ENCODE measurements around the gene MDFIC.

The MDFIC gene

DNA sequence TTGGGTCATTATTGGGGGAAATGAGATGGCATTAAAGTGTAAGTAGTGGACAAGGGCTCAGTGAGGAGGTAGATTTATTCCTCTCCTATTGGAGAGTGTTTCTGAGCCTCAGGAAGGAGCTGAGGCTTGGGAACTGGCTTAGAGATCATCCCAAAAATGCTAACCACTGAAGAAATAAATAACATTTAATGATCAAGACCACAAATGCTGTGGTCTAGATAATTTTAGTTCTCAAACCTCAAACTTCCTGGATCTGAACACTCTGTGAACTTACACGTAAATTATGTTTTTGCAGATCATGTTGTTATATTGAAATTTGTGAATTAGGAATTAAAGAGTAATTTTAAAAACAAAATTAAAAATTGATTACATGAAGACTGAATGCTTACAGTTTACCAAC, 27.3 kb downstream of the MDFIC start:
- in situ Hi-C loops (cut with MboI; ENCODE audit: low sequenced_read_pairs) = no loop called here

- in situ Hi-C loops (cut with MboI; ENCODE audit: low sequenced_read_pairs) = no loop called here
These were observed 30.4 kb downstream of the MDFIC start for GRCh38 chr7:114952296-114952695.

GRCh38 chr7:114953724-114954123, 31.8 kb downstream of the MDFIC start:
- in situ Hi-C loops (cut with MboI; ENCODE audit: low sequenced_read_pairs) = no loop called here

DNA sequence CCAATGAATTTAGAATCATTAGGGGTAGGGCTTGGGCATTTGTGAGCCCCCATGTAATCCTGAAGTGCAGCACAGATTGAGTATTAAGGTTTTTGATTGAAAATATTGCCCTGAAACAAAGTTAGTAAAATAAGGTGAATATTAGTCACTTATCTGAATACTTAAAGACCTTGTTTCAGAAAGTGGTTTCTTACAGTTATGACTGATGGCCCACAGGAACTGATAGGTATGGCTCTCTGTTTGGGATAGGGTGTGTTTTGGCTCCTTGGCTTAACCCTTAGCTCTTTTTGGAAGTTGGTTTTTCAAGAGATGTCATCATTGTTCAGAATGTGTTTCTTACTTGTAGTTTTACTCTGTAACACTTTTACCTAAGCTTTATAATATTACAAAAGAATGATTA, 34.8 kb downstream of the MDFIC start:
- in situ Hi-C loops (cut with MboI; ENCODE audit: low sequenced_read_pairs) = no loop called here

DNA sequence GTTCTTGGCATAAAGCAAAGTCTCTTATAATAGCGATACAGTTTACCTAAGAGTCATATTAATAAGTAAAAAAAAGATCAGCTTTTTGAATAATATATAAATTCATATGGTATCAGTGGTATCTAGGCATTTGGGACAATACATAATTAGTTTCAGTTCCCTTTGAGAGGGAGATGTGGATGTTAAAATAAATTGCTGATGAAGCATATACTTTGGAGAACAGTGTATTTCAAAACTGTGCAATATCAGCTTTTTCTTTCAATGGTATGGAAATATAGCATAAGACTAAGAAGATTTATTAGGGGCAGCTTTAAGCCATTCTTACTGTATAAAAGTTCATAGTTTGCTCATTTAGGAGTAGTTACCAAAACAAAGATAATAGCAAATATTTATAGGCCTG, 35.5 kb downstream of the MDFIC start:
- in situ Hi-C loops (cut with MboI; ENCODE audit: low sequenced_read_pairs) = no loop called here

GRCh38 chr7:114959931-114960330, 38.0 kb downstream of the MDFIC start:
- in situ Hi-C loops (cut with MboI; ENCODE audit: low sequenced_read_pairs) = no loop called here

- in situ Hi-C loops (cut with MboI; ENCODE audit: low sequenced_read_pairs) = no loop called here
These were observed 40.5 kb downstream of the MDFIC start for GRCh38 chr7:114962441-114962840.

DNA sequence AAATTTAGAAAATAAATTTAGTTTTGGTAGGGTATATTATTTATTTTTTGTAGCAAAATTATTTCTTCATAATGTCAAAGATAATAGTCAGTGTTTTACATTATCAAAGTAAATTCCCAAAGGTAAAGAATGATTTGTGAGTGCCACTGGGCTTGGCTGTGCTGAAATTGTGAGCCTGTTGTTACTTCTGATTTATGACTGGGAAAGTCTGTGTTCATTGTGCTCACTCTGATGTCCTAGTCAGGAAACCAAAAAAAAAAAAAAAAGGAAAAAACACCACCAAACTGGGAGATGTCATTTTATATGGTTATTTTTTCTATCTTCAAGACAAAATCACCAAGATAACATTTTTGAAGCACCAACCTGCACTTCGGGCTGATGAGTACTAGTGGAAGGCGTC, 44.3 kb downstream of the MDFIC start:
- in situ Hi-C loops (cut with MboI; ENCODE audit: low sequenced_read_pairs) = no loop called here

DNA sequence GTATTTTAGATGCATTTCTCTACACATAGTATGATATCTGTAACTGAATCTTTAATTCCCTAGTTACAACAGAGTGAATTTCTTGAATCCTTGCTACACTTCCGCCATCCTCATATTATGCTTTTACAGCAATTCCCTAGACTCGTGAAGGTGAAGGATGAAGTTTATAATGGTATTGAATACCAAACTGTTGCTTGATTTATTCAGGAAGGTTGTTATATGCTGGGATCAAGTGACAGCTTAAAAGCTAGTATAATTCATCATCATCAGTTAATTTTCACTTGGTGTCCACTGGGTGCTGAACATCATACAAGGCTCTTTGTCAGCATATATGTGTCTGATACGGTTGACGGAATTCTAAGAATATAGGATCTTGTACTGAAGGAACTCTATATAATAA, 47.2 kb downstream of the MDFIC start:
- in situ Hi-C loops (cut with MboI; ENCODE audit: low sequenced_read_pairs) = no loop called here

- in situ Hi-C loops (cut with MboI; ENCODE audit: low sequenced_read_pairs) = no loop called here
These were observed 48.4 kb downstream of the MDFIC start for GRCh38 chr7:114970308-114970707.

DNA sequence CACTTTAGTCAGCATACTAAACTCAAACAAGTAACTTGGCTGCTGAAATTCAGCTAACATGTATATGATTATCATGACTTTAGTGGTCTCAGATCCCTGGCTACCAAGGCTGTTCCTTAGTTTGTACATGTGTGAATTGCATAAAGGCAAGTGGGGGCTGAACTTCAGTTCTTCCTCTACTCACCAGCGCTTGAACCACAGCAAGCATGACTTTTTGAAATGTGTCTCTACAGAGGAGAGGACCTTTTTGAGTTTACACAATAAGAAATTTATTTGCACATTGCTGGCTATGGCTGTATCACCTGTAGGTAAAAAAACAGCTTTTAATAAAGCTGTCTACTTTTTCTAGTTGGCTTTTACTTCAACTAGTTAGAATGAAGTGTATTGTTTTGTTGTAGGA, 48.8 kb downstream of the MDFIC start:
- in situ Hi-C loops (cut with MboI; ENCODE audit: low sequenced_read_pairs) = no loop called here

DNA sequence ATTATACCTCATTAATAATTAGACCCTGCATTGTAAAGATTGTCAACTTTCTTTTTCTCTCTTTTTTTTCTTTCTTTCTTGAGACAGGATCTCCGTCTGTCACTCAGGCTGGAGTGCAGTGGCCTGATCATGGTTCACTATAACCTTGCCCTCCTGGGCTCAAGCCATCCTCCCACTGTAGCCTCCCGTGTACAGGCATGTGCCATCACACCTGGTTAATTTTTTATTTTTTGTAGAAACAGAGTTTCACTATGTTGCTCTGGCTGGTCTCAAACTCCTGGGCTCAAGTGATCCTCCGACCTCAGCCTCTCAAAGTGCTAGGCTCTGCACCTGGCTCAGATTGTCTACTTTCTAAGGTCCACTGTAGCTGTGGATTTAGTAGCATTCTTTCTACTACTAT, 50.7 kb downstream of the MDFIC start:
- in situ Hi-C loops (cut with MboI; ENCODE audit: low sequenced_read_pairs) = no loop called here

GRCh38 chr7:114973147-114973546, 51.3 kb downstream of the MDFIC start:
- in situ Hi-C loops (cut with MboI; ENCODE audit: low sequenced_read_pairs) = no loop called here

DNA sequence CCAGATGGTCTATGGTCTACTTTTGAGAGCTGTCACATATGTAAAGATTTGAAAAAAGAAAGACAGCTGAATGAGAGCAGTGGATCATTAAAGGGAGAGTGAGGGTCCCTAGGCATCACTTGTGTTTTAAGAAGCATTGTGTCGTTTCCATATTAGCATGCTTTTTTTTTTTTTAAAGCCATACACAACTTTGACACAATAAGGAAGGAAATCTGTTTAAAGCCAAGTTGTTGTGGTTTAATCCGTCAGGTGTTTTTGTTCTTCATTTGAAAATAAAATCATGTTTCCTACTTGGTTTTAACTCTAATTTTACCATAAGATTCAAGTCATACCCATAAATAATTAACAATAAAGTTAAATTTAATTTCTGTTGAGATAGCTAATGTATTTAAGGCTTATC, 53.5 kb downstream of the MDFIC start:
- in situ Hi-C loops (cut with MboI; ENCODE audit: low sequenced_read_pairs) = no loop called here

DNA sequence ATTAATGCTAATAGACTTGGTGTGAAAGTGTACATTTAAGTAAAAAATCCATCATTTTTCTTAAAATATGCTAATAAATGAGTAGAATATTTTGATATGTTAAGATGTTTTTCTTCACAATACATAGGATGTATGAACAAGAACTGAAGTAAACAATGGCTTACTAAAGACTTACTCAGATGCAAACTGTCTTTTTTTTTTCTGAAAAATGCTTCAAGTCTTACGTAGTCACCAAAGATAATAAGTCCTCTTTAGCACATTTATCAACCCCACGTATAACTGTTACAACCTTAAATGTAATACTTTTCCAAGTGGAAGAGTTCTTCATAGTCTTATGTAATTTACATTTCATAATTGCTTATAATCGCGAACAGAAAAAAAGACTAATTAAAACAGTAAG, 54.8 kb downstream of the MDFIC start:
- in situ Hi-C loops (cut with MboI; ENCODE audit: low sequenced_read_pairs) = no loop called here

DNA sequence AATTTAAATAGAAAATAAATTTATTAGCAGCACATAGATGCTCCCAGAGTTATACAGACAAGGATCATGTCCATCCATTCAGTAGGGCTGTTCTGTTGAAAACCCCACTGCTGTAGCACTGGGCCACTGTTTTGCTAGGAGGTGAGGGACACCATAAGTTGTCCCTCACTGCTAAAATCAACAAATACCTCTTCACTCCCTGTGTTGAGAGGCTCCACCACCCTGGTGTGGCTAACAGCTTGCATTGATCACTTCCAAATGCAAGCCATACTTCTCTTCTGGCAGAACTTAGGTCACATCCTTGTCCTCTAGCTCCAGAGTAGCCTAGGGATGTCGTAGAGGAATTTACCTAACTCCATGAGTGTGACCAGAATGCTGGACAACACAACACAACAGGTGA, 55.4 kb downstream of the MDFIC start:
- in situ Hi-C loops (cut with MboI; ENCODE audit: low sequenced_read_pairs) = no loop called here

DNA sequence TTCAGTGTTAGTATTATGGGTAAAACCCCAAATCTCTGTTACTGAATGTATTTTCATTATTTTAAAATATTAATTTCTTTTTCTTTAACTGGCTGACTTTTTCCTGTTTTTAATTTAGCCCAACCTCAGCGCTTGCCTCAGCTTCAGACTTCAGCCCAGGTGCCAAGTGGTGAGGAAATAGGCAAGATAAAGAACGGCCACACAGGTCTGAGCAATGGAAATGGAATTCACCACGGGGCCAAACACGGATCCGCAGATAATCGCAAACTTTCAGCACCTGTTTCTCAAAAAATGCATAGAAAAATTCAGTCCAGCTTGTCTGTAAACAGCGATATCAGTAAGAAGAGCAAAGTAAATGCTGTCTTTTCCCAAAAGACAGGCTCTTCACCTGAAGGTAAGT, 57.5 kb downstream of the MDFIC start:
- in situ Hi-C loops (cut with MboI; ENCODE audit: low sequenced_read_pairs) = no loop called here

- in situ Hi-C loops (cut with MboI; ENCODE audit: low sequenced_read_pairs) = no loop called here
These were observed 58.1 kb downstream of the MDFIC start for GRCh38 chr7:114979803-114980507.

- in situ Hi-C loops (cut with MboI; ENCODE audit: low sequenced_read_pairs) = no loop called here
These were observed 59.4 kb downstream of the MDFIC start for GRCh38 chr7:114981323-114981722.

GRCh38 chr7:114985116-114985715, 63.3 kb downstream of the MDFIC start:
- in situ Hi-C loops (cut with MboI; ENCODE audit: low sequenced_read_pairs) = no loop called here

- in situ Hi-C loops (cut with MboI; ENCODE audit: low sequenced_read_pairs) = no loop called here
These were observed 64.6 kb downstream of the MDFIC start for GRCh38 chr7:114986190-114987180.

GRCh38 chr7:114988026-114988425, 66.1 kb downstream of the MDFIC start:
- in situ Hi-C loops (cut with MboI; ENCODE audit: low sequenced_read_pairs) = no loop called here

Data from HL-60/S4 treated with phorbol 12-myristate 13-acetate at 8.2 ng/mL for 4 days and 3 days (cell line).